HFFc6 (cell line): ENCODE results near the gene LAPTM4A. TPM values are rescaled to one million over a fixed set of nuclear protein-coding genes. Genes with fewer than 3 reads are reported as not detected.

ENCODE experiments used
- DNase-seq: peaks from one replicate; pipeline ENCODE4 v3.0.0-alpha.2; 2018
- H3K27ac Mint-ChIP-seq: 2 replicates; pipeline ENCODE4 v1.8.0; 2020; ENCODE audit warnings: mild to moderate bottlenecking, mixed read lengths
- H3K27me3 Mint-ChIP-seq: 2 replicates; pipeline ENCODE4 v1.8.0; 2021; ENCODE audit warnings: mild to moderate bottlenecking, moderate library complexity, mixed read lengths; ENCODE audit not compliant: insufficient read depth
- H3K36me3 Mint-ChIP-seq: 2 replicates; pipeline ENCODE4 v1.8.0; 2021; ENCODE audit warnings: low read depth, mixed read lengths
- H3K4me1 Mint-ChIP-seq: 2 replicates; pipeline ENCODE4 v1.8.0; 2020; ENCODE audit warnings: low read depth, mixed read lengths
- H3K4me3 Mint-ChIP-seq: 2 replicates; pipeline ENCODE4 v1.8.0; 2020; ENCODE audit warnings: mild to moderate bottlenecking, moderate library complexity, mixed read lengths
- H3K9me3 Mint-ChIP-seq: 2 replicates; pipeline ENCODE4 v1.8.0; 2020; ENCODE audit warnings: mild to moderate bottlenecking, mixed read lengths
- CTCF ChIP-seq: fragments of 200-600 bp; sonication (generic); IDR thresholded peaks from 2 replicates; pipeline ENCODE4 v1.5.0; 2021; ENCODE audit warnings: antibody characterized with exemption, mild to moderate bottlenecking
- total RNA-seq, 6 experiments: library from RNA; stranded (reverse); fragmentation: NEBNext Ultra II Directional; extraction: Animal tissue kit (Norgen Biotek cat#: 25700); gene quantifications; 2 replicates in 1 of 6; 3 replicates in 5 of 6; pipeline ENCODE4 v1.2.3, GENCODE V29; 2021

The LAPTM4A gene
- total RNA-seq, 6 experiments from 2014 or later, result 218 to 254 (median 240) TPM

- DNase-seq, result peak; percentile 41
- Mint-ChIP-seq H3K27me3 (peaks cover 2% of the 10 kb centered on the region), H3K36me3 (no peaks in the 10 kb centered on the region), H3K4me3 (peak overlapping the region; percentile 9; the same call in 1 of the 2 replicates), H3K27ac (peak overlapping the region; percentile 91), H3K4me1 (peaks cover 65% of the 10 kb centered on the region), H3K9me3 (no peaks in the 10 kb centered on the region)
- TF ChIP-seq CTCF, result 0 out of 2 replicates have a peak, but pooled peaks have one; percentile 7
Observed at GRCh38 chr2:20094955-20095354, 43.5 kb upstream of the LAPTM4A start.

- TF ChIP-seq CTCF, result no peak
Observed at GRCh38 chr2:20094142-20094755, 42.8 kb upstream of the LAPTM4A start.

GRCh38 chr2:20093263-20094141 is 42.1 kb upstream of the LAPTM4A start:
- Mint-ChIP-seq H3K27ac (peak overlapping the region; percentile 91), H3K36me3 (no peaks in the 10 kb centered on the region), H3K4me3 (peak overlapping the region; percentile 50; the same call in 1 of the 2 replicates), H3K27me3 (peaks cover 2% of the 10 kb centered on the region), H3K4me1 (peaks cover 65% of the 10 kb centered on the region), H3K9me3 (no peaks in the 10 kb centered on the region)
- TF ChIP-seq CTCF, result peak; percentile 85
- DNase-seq, result peak; percentile 65

More at GRCh38 chr2:20094142-20094755, 42.8 kb upstream of the LAPTM4A start:
- Mint-ChIP-seq H3K9me3 (no peaks in the 10 kb centered on the region), H3K4me3 (peak overlapping the region; percentile 29; the same call in 1 of the 2 replicates), H3K36me3 (no peaks in the 10 kb centered on the region), H3K27ac (peak overlapping the region; percentile 91), H3K4me1 (peaks cover 65% of the 10 kb centered on the region), H3K27me3 (peaks cover 2% of the 10 kb centered on the region)
- DNase-seq, result no peak

GRCh38 chr2:20092901-20093235 is 41.4 kb upstream of the LAPTM4A start:
- H3K27ac Mint-ChIP-seq, result peak overlapping the region; percentile 91
- H3K4me1 Mint-ChIP-seq, result peaks cover 61% of the 10 kb centered on the region

More at GRCh38 chr2:20092901-20093235, 41.4 kb upstream of the LAPTM4A start:
- Mint-ChIP-seq H3K36me3 (no peaks in the 10 kb centered on the region), H3K9me3 (no peaks in the 10 kb centered on the region), H3K27me3 (peaks cover 2% of the 10 kb centered on the region), H3K4me3 (no peak overlapping the region)
- no peak for DNase-seq
- TF ChIP-seq CTCF, result no peak
